Cerebellar cortex (tissue), 1 donor: Measurements from ENCODE around the gene TLE5.

Experiments
- DNase-seq: peaks from one replicate; pipeline ENCODE4 v3.0.0-alpha.2; 2015; ENCODE audit warnings: low spot score

The TLE5 gene

GRCh38 chr19:3062165-3063105 lies at the start of gene TLE5:
TSS of gene TLE5 (minus strand) at chr19:3062495. CDS start at chr19:3062200, 295 bp downstream.
- no peak for DNase-seq

GRCh38 chr19:3111586-3112247 lies 49.4 kb upstream of the TLE5 start:
- no peak for DNase-seq

GRCh38 chr19:3110126-3110825 lies 48.0 kb upstream of the TLE5 start:
- no peak for DNase-seq

- no peak for DNase-seq
These were observed 47.2 kb upstream of the TLE5 start for GRCh38 chr19:3109491-3109890.

- DNase-seq: peak; percentile 71
These were observed 46.5 kb upstream of the TLE5 start for GRCh38 chr19:3108775-3109174.

GRCh38 chr19:3107658-3108057 lies 45.4 kb upstream of the TLE5 start:
- DNase-seq: no peak

- no peak for DNase-seq
These were observed 44.3 kb upstream of the TLE5 start for GRCh38 chr19:3106509-3107141.

GRCh38 chr19:3105641-3106508 lies 43.6 kb upstream of the TLE5 start:
- DNase-seq: no peak

GRCh38 chr19:3104708-3104983 lies 42.4 kb upstream of the TLE5 start:
- DNase-seq: no peak

- DNase-seq: no peak
These were observed 40.2 kb upstream of the TLE5 start for GRCh38 chr19:3102239-3103140.

- no peak for DNase-seq
These were observed 38.7 kb upstream of the TLE5 start for GRCh38 chr19:3100747-3101730.

GRCh38 chr19:3100331-3100730 lies 38.0 kb upstream of the TLE5 start:
- DNase-seq: peak; percentile 49

- no peak for DNase-seq
These were observed 37.3 kb upstream of the TLE5 start for GRCh38 chr19:3099347-3100145.

- no peak for DNase-seq
These were observed 36.4 kb upstream of the TLE5 start for GRCh38 chr19:3098515-3099346.

GRCh38 chr19:3098141-3098514 lies 35.8 kb upstream of the TLE5 start:
- DNase-seq: no peak

- DNase-seq: peak; percentile 82
These were observed 35.2 kb upstream of the TLE5 start for GRCh38 chr19:3097442-3097871.

GRCh38 chr19:3096902-3097326 lies 34.6 kb upstream of the TLE5 start:
- DNase-seq: no peak
